Measurements from ENCODE around the gene ZCCHC12.

The ZCCHC12 gene

GRCh38 chrX:118824173-118824730 is 628 bp downstream of the ZCCHC12 start:
- Histone ChIP-seq H2AFZ (ENCODE audit: low read depth, low read length) (no peak overlapping the region), H3K27me3 (ENCODE audit: control insufficient read depth in 1 of 2, insufficient read depth in 1 of 2, low read length in 2 of 2) (peaks cover 47 to 67% of the 10 kb centered on the region in 2 experiments), H3K9ac (ENCODE audit: low read length) (no peak overlapping the region), H3K4me2 (ENCODE audit: low read length, poor library complexity, severe bottlenecking) (peak overlapping the region; percentile 79), H3K27ac (ENCODE audit: low read length, poor library complexity, severe bottlenecking) (no peak overlapping the region), H4K91ac (ENCODE audit: low read length) (no peak overlapping the region), H3K14ac (ENCODE audit: low read length in 2 of 2) (no peak overlapping the region), H2AK5ac (ENCODE audit: low read length, severe bottlenecking) (no peak overlapping the region), H3K79me1 (replicated peaks; ENCODE audit: low read length, poor library complexity, severe bottlenecking) (no peaks in the 10 kb centered on the region), H2BK12ac (ENCODE audit: low read length in 2 of 2) (no peak overlapping the region), H3K4me3 (ENCODE audit: insufficient read depth in 1 of 2, low read depth in 1 of 2, low read length in 2 of 2) (peak overlapping the region in 1 of 2 experiments; percentile 59), H2BK5ac (ENCODE audit: low read depth, low read length, poor library complexity, severe bottlenecking) (no peak overlapping the region), H2BK15ac (ENCODE audit: low read depth, poor library complexity, severe bottlenecking) (no peak overlapping the region), H3K4ac (ENCODE audit: low read depth in 1 of 2, low read length in 2 of 2) (no peak overlapping the region), H3K9me3 (ENCODE audit: control insufficient read depth, low read length) (peaks cover 7% of the 10 kb centered on the region), H3K18ac (ENCODE audit: low read depth in 1 of 2, low read length in 2 of 2) (no peak overlapping the region), H3K36me3 (ENCODE audit: control insufficient read depth in 1 of 2, insufficient read depth in 2 of 2, low read depth in 1 of 2, low read length in 2 of 2) (no peaks in the 10 kb centered on the region), H3K4me1 (ENCODE audit: control insufficient read depth, insufficient read depth, low read depth, low read length) (peaks cover 9% of the 10 kb centered on the region), H2BK120ac (ENCODE audit: low read depth, low read length) (no peak overlapping the region), H3K23ac (ENCODE audit: low read length in 2 of 2) (no peak overlapping the region), H4K8ac (ENCODE audit: low read length) (no peak overlapping the region)
- no peak for DNase-seq
- 4% methylated on average over 12 of the region's 22 CpGs for WGBS

- H2BK5ac ChIP-seq (ENCODE audit: low read depth, low read length, poor library complexity, severe bottlenecking) = no peak overlapping the region
- no peaks in the 10 kb centered on the region for H3K79me1 ChIP-seq (replicated peaks; ENCODE audit: low read length, poor library complexity, severe bottlenecking)
- no peak overlapping the region for H2BK12ac ChIP-seq (ENCODE audit: low read length in 2 of 2)
- peaks cover 9% of the 10 kb centered on the region for H3K4me1 ChIP-seq (ENCODE audit: control insufficient read depth, insufficient read depth, low read depth, low read length)
- no peak overlapping the region for H3K9ac ChIP-seq (ENCODE audit: low read length)
- no peak overlapping the region for H3K4me2 ChIP-seq (ENCODE audit: low read length, poor library complexity, severe bottlenecking)
- no peak overlapping the region for H4K91ac ChIP-seq (ENCODE audit: low read length)
- H4K8ac ChIP-seq (ENCODE audit: low read length) = no peak overlapping the region
- peaks cover 7% of the 10 kb centered on the region for H3K9me3 ChIP-seq (ENCODE audit: control insufficient read depth, low read length)
- no peak overlapping the region for H3K18ac ChIP-seq (ENCODE audit: low read depth in 1 of 2, low read length in 2 of 2)
- no peak overlapping the region for H3K14ac ChIP-seq (ENCODE audit: low read length in 2 of 2)
- no peak overlapping the region for H2AK5ac ChIP-seq (ENCODE audit: low read length, severe bottlenecking)
- no peak overlapping the region for H3K27ac ChIP-seq (ENCODE audit: low read length, poor library complexity, severe bottlenecking)
- H2BK120ac ChIP-seq (ENCODE audit: low read depth, low read length) = no peak overlapping the region
- no peak for DNase-seq
- no peak overlapping the region for H3K4ac ChIP-seq (ENCODE audit: low read depth in 1 of 2, low read length in 2 of 2)
- H3K27me3 ChIP-seq (ENCODE audit: control insufficient read depth in 1 of 2, insufficient read depth in 1 of 2, low read length in 2 of 2) = peaks cover 47 to 75% of the 10 kb centered on the region in 2 experiments
- H2AFZ ChIP-seq (ENCODE audit: low read depth, low read length) = no peak overlapping the region
- H2BK15ac ChIP-seq (ENCODE audit: low read depth, poor library complexity, severe bottlenecking) = no peak overlapping the region
- H3K4me3 ChIP-seq (ENCODE audit: insufficient read depth in 1 of 2, low read depth in 1 of 2, low read length in 2 of 2) = no peak overlapping the region
- WGBS = 39% methylated on average over 14 of the region's 16 CpGs
- H3K36me3 ChIP-seq (ENCODE audit: control insufficient read depth in 1 of 2, insufficient read depth in 2 of 2, low read depth in 1 of 2, low read length in 2 of 2) = no peaks in the 10 kb centered on the region
- H3K23ac ChIP-seq (ENCODE audit: low read length in 2 of 2) = no peak overlapping the region
These were observed 1.6 kb downstream of the ZCCHC12 start for GRCh38 chrX:118825227-118825626.

GRCh38 chrX:118839334-118839958 is 15.8 kb downstream of the ZCCHC12 start:
- no peaks in the 10 kb centered on the region for H3K36me3 ChIP-seq (ENCODE audit: control insufficient read depth in 1 of 2, insufficient read depth in 2 of 2, low read depth in 1 of 2, low read length in 2 of 2)
- peaks cover 0 to 12% of the 10 kb centered on the region in 2 experiments for H3K27me3 ChIP-seq (ENCODE audit: control insufficient read depth in 1 of 2, insufficient read depth in 1 of 2, low read length in 2 of 2)
- peak overlapping the region; percentile 68 for H3K9ac ChIP-seq (ENCODE audit: low read length)
- no peaks in the 10 kb centered on the region for H3K79me1 ChIP-seq (replicated peaks; ENCODE audit: low read length, poor library complexity, severe bottlenecking)
- peak overlapping the region in 1 of 2 experiments; percentile 52 for H3K18ac ChIP-seq (ENCODE audit: low read depth in 1 of 2, low read length in 2 of 2)
- no peak overlapping the region for H2BK15ac ChIP-seq (ENCODE audit: low read depth, poor library complexity, severe bottlenecking)
- no peak overlapping the region for H3K4ac ChIP-seq (ENCODE audit: low read depth in 1 of 2, low read length in 2 of 2)
- 8% methylated on average over 33 of the region's 50 CpGs for WGBS
- no peak overlapping the region for H3K23ac ChIP-seq (ENCODE audit: low read length in 2 of 2)
- peak overlapping the region in 1 of 2 experiments; percentile 65 for H3K14ac ChIP-seq (ENCODE audit: low read length in 2 of 2)
- H2BK12ac ChIP-seq (ENCODE audit: low read length in 2 of 2) = no peak overlapping the region
- H2AK5ac ChIP-seq (ENCODE audit: low read length, severe bottlenecking) = no peak overlapping the region
- H3K27ac ChIP-seq (ENCODE audit: low read length, poor library complexity, severe bottlenecking) = no peak overlapping the region
- peak; percentile 55 for DNase-seq
- peak overlapping the region; percentile 80 for H4K8ac ChIP-seq (ENCODE audit: low read length)
- peak overlapping the region; percentile 76 for H2AFZ ChIP-seq (ENCODE audit: low read depth, low read length)
- peak overlapping the region; percentile 59 to 71 for H3K4me3 ChIP-seq (ENCODE audit: insufficient read depth in 1 of 2, low read depth in 1 of 2, low read length in 2 of 2)
- H3K9me3 ChIP-seq (ENCODE audit: control insufficient read depth, low read length) = no peaks in the 10 kb centered on the region
- peak overlapping the region; percentile 7 for H4K91ac ChIP-seq (ENCODE audit: low read length)
- peak overlapping the region; percentile 78 for H3K4me2 ChIP-seq (ENCODE audit: low read length, poor library complexity, severe bottlenecking)
- peaks cover 5% of the 10 kb centered on the region for H3K4me1 ChIP-seq (ENCODE audit: control insufficient read depth, insufficient read depth, low read depth, low read length)
- no peak overlapping the region for H2BK5ac ChIP-seq (ENCODE audit: low read depth, low read length, poor library complexity, severe bottlenecking)
- H2BK120ac ChIP-seq (ENCODE audit: low read depth, low read length) = no peak overlapping the region

DNA sequence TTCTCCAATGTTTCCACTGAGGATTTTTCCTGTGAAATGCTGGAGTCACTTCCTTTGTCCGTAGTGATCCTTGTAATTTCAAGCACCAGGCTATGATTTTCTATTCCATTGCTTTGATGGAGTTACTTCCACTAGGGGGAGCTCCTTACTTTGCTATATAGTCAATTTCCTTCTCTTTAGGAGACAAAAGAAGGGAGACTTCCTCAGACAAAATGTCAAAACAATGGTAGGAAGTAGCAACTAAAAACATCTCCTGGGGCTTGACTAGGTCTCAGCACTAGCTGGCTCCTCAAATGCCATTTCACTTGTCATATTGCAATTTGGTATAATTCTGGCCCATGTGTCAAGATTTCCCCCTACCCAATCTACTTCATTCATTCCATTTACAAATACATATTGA is 24.1 kb downstream of the ZCCHC12 start:
- Histone ChIP-seq H3K18ac (ENCODE audit: low read depth in 1 of 2, low read length in 2 of 2) (no peak overlapping the region), H2AK5ac (ENCODE audit: low read length, severe bottlenecking) (no peak overlapping the region), H2BK15ac (ENCODE audit: low read depth, poor library complexity, severe bottlenecking) (no peak overlapping the region), H3K9ac (ENCODE audit: low read length) (no peak overlapping the region), H3K14ac (ENCODE audit: low read length in 2 of 2) (no peak overlapping the region), H3K9me3 (ENCODE audit: control insufficient read depth, low read length) (no peaks in the 10 kb centered on the region), H4K8ac (ENCODE audit: low read length) (no peak overlapping the region), H2AFZ (ENCODE audit: low read depth, low read length) (no peak overlapping the region), H3K4me3 (ENCODE audit: insufficient read depth in 1 of 2, low read depth in 1 of 2, low read length in 2 of 2) (no peak overlapping the region), H2BK12ac (ENCODE audit: low read length in 2 of 2) (no peak overlapping the region), H2BK120ac (ENCODE audit: low read depth, low read length) (no peak overlapping the region), H3K23ac (ENCODE audit: low read length in 2 of 2) (no peak overlapping the region), H3K4me1 (ENCODE audit: control insufficient read depth, insufficient read depth, low read depth, low read length) (no peaks in the 10 kb centered on the region), H4K91ac (ENCODE audit: low read length) (no peak overlapping the region), H3K27ac (ENCODE audit: low read length, poor library complexity, severe bottlenecking) (no peak overlapping the region), H2BK5ac (ENCODE audit: low read depth, low read length, poor library complexity, severe bottlenecking) (no peak overlapping the region), H3K79me1 (replicated peaks; ENCODE audit: low read length, poor library complexity, severe bottlenecking) (no peaks in the 10 kb centered on the region), H3K4ac (ENCODE audit: low read depth in 1 of 2, low read length in 2 of 2) (no peak overlapping the region), H3K4me2 (ENCODE audit: low read length, poor library complexity, severe bottlenecking) (no peak overlapping the region), H3K27me3 (ENCODE audit: control insufficient read depth in 1 of 2, insufficient read depth in 1 of 2, low read length in 2 of 2) (peaks cover 0 to 16% of the 10 kb centered on the region in 2 experiments), H3K36me3 (ENCODE audit: control insufficient read depth in 1 of 2, insufficient read depth in 2 of 2, low read depth in 1 of 2, low read length in 2 of 2) (no peaks in the 10 kb centered on the region)
- WGBS = no CpG with 5 or more reads among the region's 1 CpG
- peak; percentile 46 for DNase-seq
